HG02885 (cell line): Measurements from ENCODE around the gene SVIL.

Source experiments
- ATAC-seq: cut with Tn5 transposase; IDR thresholded peaks from one replicate; pipeline ENCODE4 v1.9.1; 2021; ENCODE audit warnings: mild to moderate bottlenecking; ENCODE audit not compliant: unreplicated experiment, poor library complexity

Gene SVIL, protein sequence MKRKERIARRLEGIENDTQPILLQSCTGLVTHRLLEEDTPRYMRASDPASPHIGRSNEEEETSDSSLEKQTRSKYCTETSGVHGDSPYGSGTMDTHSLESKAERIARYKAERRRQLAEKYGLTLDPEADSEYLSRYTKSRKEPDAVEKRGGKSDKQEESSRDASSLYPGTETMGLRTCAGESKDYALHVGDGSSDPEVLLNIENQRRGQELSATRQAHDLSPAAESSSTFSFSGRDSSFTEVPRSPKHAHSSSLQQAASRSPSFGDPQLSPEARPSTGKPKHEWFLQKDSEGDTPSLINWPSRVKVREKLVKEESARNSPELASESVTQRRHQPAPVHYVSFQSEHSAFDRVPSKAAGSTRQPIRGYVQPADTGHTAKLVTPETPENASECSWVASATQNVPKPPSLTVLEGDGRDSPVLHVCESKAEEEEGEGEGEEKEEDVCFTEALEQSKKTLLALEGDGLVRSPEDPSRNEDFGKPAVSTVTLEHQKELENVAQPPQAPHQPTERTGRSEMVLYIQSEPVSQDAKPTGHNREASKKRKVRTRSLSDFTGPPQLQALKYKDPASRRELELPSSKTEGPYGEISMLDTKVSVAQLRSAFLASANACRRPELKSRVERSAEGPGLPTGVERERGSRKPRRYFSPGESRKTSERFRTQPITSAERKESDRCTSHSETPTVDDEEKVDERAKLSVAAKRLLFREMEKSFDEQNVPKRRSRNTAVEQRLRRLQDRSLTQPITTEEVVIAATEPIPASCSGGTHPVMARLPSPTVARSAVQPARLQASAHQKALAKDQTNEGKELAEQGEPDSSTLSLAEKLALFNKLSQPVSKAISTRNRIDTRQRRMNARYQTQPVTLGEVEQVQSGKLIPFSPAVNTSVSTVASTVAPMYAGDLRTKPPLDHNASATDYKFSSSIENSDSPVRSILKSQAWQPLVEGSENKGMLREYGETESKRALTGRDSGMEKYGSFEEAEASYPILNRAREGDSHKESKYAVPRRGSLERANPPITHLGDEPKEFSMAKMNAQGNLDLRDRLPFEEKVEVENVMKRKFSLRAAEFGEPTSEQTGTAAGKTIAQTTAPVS (N-terminal part only)

DNA sequence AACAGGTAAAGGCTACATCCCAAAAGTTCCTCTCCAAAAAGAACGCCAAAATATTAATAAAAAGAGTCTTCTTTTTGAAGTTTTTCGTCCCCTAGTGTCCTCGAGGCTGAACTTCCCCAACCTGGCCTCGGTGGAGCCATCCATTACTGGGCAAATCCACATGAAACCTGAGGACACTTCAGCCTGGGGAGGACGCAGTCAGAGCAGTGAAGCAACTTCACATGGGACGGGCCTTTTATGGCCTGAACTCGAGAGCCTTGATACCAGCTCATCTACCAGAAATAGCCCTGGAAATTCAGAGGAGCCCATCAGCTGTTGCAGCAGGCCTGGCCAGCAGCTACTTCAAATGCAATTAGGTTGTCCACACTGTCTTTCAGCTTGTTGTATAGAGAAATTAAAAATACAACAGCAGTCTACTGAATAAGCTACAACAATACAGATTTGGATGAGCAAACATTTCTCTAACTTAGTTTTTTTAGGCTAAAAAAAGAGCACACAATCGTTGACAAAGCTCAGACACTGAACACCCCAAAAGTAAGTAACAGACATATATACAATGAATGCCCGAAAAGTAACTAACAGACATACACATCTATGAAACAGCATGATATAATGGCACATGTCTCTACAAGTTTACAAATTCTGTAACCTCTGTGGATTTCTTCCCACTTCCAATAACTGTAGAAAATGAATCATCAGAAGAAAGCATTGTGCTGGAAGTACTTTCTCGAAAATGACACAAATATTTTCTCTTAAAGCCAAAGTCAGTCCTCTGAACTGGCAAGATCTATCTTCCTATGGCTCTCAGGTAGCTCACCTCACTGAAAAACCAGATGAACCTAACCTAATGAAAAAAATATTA lies at the start of gene SVIL:
Gene SVIL, minus strand, starts transcription at position 208 of the 862 bp plus-strand sequence. CDS start 79,913 bp downstream, outside the sequence.
- no peak for ATAC-seq

DNA sequence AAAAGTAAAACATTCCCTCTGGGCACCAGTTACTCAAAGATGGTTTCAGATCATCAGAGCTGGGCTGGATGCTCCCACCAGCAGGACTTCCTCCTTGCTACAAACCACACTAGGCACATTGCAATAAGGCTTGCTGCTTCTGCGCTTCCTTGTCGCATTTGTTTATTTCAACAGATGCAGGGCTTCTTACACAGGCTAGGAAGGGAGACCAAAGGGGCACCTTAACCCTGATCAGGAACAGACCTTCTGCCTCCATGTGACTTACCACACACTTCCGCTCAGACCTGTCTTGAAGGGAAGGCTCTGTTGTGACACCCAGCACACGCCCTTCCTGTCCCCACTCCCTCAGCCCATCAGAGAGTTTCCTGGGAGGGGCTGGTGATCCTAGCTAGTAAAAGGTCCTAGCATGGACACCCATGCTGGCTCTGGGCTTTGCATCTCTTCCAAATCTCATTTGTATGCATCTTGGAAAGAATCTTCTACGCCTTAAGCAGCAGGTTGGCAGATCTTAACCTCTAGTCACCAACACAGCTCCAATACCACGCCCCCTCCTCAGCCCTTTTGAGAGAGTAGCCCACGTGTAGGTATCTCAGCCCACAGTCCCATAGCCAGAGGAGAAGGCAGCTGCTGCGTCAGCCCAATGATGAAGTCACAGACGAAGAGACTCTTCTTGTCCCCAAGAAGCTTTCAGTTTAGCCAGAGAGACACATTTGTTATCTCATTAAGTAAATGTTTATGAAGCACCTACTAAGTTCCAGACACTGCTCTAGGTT lies 47.1 kb upstream of the SVIL start:
- peak; percentile 58 for ATAC-seq

DNA sequence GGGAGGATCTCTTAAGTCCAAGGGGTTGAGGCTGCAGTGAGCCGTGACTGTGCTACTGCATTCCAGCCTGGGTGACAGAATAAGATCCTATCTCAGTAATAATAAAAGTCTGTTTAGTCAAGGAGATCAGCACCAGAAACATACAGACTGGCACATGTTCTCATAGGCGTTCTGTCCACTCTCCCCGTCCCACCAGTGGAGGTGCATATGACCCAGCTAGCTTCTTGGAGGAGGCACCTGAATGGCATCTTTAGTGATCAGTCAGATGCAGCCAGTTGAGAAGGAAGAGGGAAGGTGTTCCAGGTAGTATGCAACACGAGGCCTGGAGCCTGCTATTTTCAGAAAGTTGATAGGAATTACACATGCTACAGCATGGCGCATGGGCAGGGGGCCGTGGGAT lies 45.3 kb upstream of the SVIL start:
- ATAC-seq: no peak

DNA sequence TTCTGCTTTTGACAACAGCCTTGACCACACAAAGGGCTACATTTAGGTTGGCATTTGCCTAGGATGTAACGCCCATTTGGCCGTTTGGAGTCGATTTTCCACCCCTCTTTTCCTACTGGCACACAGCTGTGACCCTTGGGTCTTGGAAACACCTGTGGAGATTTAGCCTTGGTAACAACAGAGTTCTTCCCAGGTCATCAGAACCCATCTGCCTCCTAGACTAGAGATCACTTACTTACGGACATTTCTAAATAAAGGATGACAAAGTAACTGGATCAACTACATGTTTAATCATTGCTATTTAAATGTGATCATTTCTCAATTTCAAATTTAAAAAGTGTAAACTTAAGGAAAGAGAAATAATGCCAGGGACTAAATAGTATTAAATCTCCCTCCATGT lies 42.0 kb upstream of the SVIL start:
- no peak for ATAC-seq

DNA sequence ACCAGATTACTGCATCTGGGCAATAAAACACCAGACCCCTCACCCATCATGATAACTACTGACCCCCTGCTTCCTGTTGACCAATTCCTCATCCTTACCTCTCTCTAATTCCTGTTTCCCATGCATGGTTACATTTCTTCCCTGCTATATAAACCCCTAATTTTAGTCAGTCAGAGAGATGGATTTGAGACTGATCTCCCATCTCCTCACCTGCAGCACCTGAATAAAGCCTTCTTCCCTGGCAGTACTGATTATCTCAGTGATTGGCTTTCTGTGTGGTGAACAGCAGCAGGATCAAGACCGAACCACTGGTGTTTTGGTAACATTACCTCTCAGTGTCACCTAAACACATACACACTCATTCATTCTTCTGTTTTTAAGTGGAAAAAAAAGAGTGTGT lies 41.2 kb upstream of the SVIL start:
- ATAC-seq: no peak

DNA sequence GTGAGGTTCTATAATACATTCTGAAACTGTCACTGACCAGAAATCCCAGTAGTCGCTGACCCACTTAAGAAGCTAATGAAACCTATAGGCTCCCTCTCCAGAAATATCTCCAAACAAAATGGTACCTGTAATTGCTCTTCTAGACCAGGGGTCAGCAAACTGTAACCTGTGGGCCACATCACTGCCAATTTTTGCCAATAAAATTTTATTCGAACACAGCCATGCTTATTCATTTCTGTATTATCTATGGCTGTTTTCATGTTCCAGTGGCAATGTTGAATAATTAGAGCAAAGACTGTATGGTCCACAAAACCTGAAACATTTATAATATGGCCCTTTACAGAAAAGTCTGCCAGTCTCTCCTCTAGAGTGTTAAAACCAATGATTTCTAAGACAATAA lies 37.2 kb upstream of the SVIL start:
- no peak for ATAC-seq

DNA sequence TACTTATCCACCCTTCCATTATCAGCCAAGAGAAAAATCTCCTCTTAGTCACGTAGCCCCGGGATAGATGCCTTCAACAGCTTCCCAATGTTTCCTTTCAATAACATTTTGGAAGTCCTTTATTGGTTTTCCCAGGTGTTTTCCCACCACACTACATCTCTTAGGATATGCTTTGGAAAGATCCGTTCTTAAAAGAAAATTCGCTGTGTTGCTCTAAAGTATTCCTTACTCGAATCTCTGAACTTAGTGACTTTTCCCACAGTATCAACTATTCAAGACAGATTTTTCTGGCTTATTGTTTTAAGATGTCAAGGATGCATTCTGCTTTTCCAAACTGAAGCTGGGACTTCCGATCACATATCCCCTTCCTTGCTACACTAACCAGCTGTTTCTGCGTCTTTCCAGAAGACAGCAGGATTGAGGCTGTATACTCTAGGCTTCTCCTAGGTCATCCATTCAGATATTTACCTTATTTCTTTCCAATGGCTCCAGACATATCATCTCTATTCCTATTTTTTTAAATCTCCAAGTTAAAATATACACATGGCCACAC lies 36.5 kb upstream of the SVIL start:
- ATAC-seq: no peak

DNA sequence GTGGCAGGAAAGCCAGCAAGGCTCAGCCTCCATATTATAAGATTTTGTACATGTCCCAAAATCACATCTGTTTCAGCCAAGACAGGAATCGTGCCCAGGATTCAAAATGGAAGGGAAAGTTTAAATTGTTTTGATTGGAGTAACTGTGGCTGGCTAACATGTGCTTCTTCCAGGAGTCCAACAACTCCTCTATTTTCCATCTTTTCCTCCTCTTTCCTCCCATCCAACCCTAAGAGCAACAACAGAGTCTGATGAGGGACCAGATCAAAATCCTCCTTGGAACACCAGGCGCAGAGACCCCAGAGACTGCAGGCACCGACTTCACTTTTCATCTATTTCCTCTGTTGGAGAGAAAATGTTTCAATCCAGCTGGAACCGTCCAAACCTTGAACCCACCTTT lies 36.0 kb upstream of the SVIL start:
- ATAC-seq: no peak

DNA sequence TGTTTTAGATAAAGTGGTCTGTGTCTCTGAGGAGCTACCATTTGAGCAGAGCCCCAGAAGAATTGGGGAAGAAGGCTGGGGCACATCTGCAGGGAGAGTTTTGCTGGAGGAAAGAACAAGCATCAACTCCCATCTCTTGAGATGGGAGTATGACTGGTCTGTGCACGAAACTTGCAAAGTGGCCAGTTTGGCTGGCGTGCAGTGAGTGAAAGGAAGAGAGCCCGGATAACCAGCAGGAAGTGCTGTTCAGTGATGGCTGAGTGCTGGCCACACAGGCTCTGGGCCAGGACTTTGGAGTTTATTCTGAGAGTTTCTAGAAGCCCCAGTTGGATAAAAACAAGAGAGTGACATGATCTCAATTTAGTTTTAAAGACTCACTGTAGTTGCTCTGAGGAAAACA lies 34.4 kb upstream of the SVIL start:
- no peak for ATAC-seq

DNA sequence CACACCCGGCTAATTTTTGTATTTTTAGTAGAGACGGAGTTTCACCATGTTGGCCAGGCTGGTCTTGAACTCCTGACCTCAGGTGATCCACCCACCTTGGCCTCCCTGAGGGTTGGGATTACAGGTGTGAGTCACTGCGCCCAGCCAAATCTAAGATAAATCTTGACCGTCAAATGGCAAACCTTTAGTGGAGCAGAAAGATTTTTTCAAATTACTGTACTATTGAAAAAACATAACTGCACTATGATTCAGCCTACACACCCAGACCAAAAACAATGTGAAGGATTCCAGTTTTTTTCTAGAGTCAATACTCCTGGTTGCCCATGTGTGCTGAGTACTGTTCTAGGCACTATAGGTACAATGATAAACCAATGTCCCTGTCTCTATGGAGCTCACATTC lies 33.9 kb upstream of the SVIL start:
- no peak for ATAC-seq

DNA sequence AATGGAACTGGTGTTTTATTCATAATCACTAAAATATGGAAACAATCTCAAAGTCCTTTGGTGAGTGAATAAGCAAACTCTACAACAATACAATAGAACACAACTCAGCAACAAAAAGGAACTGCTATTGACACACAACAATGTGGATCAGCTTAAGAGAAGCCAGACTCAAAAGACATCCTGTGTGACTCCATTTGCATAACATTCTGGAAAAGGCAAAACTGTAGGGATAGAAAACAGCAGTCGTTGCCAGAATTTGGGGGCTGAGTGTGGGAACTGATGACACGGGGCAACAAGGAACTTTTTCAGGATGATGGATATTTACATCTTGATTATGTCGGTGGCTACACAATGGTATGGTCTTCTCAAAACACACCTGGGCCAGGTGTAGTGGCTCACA lies 32.4 kb upstream of the SVIL start:
- ATAC-seq: no peak

DNA sequence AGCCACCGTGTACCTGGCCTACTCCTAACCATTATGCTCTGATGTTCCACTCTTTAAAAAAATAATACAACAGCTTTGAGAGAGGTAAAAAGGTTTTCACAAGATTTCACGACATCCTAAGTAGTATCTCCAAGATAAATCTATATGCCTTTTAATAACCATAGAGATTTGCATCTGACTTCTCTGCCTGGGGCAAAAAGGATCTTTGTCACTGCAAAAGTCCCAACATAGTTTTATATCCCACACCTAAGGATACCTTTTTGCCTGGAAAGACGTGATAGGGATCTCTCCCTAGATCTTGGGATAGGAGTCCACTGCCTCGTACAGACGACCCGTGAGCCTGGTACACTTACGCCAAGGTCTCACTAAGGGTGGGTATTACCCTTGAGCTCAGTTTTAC lies 31.4 kb upstream of the SVIL start:
- ATAC-seq: no peak

DNA sequence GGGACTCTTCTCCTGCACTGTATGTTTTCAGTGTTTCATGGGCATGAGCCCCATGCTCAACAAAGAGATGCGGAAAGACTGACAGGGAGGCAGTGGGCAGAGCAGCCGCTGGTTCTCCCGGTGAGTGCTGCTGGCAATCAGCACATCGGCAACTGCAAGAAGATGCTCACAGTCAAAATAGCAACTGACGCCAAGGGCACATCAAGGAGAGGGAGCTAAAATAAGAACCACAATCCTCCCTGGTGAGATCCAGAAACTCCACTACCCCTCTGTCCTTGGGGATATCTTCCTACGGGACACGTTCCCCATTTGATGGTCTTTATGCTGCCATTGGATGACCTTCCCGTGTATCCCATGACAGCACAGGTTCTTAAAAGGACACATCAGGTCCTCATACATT lies 28.9 kb upstream of the SVIL start:
- ATAC-seq: no peak

DNA sequence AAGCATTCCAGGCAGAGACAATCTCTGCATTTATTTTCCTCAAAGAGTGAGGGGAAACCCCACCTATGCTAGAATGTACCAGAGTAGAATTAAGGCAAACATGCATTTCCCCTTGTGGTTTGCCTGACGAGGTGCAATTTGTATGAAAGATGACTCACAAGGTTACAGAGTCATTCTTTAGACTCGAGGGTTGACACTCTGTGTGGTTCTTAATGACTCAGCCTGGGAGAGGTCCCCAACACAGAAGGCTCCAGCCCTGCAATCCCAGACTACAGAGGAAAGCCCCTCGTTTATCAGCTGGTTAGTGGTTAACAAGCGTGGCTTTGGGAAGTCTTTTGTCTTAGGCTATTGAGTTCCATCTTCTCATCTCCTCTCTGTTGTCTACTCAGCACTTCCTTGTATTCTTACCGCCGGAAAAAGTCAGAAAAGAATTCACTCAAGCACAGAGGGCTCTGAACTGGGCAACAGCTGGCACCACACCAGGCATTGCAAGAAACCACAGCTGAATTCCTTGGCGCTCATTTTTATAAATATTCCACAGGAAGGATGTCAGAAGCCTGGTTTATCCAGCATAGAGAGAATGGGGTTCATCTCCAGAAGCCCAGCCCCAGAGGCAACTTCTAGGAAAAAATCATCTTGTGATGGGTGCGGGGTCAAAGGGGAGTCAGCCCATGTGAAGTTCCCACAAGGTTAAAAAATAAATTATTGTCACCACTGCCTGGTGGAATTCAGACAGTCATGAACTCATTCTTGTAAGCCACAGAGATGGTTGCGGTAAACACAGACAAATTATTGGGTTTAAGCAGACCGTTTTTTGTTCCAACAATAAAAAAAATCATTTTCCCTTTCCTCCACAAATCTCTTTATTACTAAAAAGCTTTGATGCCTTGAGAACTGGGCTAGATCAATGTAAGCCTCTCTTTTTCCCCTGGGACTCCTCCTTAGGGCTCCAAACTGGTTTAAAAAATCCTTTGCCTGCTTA lies 24.5 kb upstream of the SVIL start:
- peak; percentile 99 for ATAC-seq

DNA sequence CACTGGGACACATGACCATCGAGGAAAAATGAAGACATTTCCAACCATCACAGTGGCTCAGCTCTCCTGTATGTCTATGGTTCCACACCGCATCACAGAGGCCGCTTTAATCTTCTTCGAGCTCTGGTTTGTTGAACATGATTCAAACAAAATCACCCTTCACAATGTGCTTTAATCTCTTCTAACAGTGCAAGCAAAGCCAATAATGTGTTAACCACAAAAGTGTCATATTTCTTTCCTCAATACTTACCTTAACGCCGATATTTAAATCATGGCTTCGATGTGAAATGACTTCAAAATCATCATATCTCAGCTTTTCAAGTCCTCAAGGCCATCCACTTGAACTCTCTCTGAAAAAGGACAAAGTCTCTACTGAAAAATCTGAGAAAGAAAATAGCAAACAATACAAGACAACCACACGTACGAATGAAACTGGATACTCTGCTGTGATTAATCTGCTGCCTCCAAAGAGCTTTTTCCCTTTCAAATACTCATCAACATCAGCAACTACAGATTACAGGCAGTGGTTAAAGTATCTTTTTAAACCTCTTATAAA lies 23.0 kb upstream of the SVIL start:
- ATAC-seq: no peak

DNA sequence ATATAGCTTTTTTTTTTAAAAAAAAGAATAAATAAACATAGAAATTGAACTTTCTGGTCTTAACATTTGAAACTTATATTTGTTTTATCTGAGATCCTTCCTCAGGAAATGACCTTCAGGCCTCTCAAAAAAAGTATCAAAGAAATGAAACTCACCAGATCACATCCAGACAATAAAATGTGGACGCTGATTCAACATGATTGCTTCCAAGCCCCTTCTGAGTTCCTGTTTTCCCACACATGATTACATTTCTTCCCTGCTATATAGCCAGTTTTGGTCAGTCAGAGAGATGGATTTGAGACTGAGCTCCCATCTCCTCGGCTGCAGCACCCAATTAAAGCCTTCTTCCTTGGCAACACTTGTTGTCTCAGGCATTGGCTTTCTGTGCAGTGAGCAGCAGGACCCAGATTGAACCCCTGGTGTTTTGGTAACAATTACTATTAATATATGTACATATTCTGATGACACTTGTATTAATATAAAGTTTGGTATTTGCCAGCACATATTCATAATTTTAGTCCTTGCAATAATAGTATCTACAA lies 21.8 kb upstream of the SVIL start:
- no peak for ATAC-seq

DNA sequence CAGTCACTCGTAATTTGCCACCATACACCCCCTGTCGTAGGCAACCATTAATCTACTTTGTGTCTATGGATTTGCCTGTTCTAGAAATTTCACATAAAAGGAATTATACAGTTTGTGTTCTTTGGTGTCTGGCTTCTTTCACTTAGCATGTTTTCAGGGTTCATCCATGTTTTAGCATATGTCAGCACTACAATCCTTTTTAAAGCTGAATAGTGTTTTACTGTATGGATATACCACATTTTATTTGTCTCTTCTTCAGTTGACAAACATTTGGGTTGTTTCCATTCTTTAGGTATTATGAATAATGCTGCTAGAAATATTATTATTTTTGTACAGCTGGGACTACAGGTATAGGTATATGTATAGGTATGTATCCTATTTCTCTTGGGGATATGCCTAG lies 17.4 kb upstream of the SVIL start:
- ATAC-seq: no peak
